GM12872 (cell line): ENCODE results near the gene IQSEC1.

Source experiments
- CTCF ChIP-seq: IDR thresholded peaks from 3 replicates; pipeline ENCODE4 v1.5.1; 2011; ENCODE audit warnings: low read depth, mild to moderate bottlenecking, low read length, moderate library complexity; ENCODE audit not compliant: insufficient read depth

IQSEC1 gene

GRCh38 chr3:12956316-12956660 lies 116.9 kb downstream of the IQSEC1 start:
- no peak for TF ChIP-seq CTCF

GRCh38 chr3:12955651-12956315 lies 117.4 kb downstream of the IQSEC1 start:
- no peak for TF ChIP-seq CTCF

GRCh38 chr3:12954891-12955650 lies 118.2 kb downstream of the IQSEC1 start:
- TF ChIP-seq CTCF: peak; percentile 27; the same call in 2 of the 3 replicates

GRCh38 chr3:12954180-12954579 lies 119.0 kb downstream of the IQSEC1 start:
- no peak for TF ChIP-seq CTCF

- TF ChIP-seq CTCF: no peak
Observed at GRCh38 chr3:12953201-12953995, 119.8 kb downstream of the IQSEC1 start.

GRCh38 chr3:12952343-12953200 lies 120.7 kb downstream of the IQSEC1 start:
- TF ChIP-seq CTCF: no peak
